NCI-H1930 (cell line): ENCODE data around the gene CNTN4.

ENCODE experiments used
- DNase-seq, 2 experiments: peaks; one replicate each; lab custom pipeline; 2025; lab: John Stamatoyannopoulos, UW

CNTN4 gene

GRCh38 chr3:3059645-3060044, 961.0 kb downstream of the CNTN4 start:
- DNase-seq: no peak

GRCh38 chr3:3064297-3064696, 965.6 kb downstream of the CNTN4 start:
- no peak for DNase-seq

GRCh38 chr3:3065876-3066275, 967.2 kb downstream of the CNTN4 start:
- DNase-seq: no peak

GRCh38 chr3:3066378-3066777, 967.7 kb downstream of the CNTN4 start:
- DNase-seq: no peak

- DNase-seq: no peak
These were observed 968.2 kb downstream of the CNTN4 start for GRCh38 chr3:3066910-3067309.

- DNase-seq: no peak
These were observed 969.8 kb downstream of the CNTN4 start for GRCh38 chr3:3068358-3068881.

GRCh38 chr3:3069723-3070122, 971.1 kb downstream of the CNTN4 start:
- no peak for DNase-seq

GRCh38 chr3:3071136-3071535, 972.5 kb downstream of the CNTN4 start:
- no peak for DNase-seq

GRCh38 chr3:3074551-3075257, 976.0 kb downstream of the CNTN4 start:
- no peak for DNase-seq

- DNase-seq: no peak
These were observed 981.6 kb downstream of the CNTN4 start for GRCh38 chr3:3080309-3080708.

GRCh38 chr3:3081381-3082233, 982.9 kb downstream of the CNTN4 start:
- no peak for DNase-seq

GRCh38 chr3:3082234-3082924, 983.7 kb downstream of the CNTN4 start:
- DNase-seq: no peak

GRCh38 chr3:3084890-3085289, 986.2 kb downstream of the CNTN4 start:
- DNase-seq: no peak

GRCh38 chr3:3085782-3086181, 987.1 kb downstream of the CNTN4 start:
- no peak for DNase-seq

GRCh38 chr3:3086239-3086638, 987.6 kb downstream of the CNTN4 start:
- DNase-seq: no peak

- no peak for DNase-seq
These were observed 988.6 kb downstream of the CNTN4 start for GRCh38 chr3:3087279-3087678.

GRCh38 chr3:3087716-3088465, 989.2 kb downstream of the CNTN4 start:
- no peak for DNase-seq

GRCh38 chr3:3089017-3089416, 990.4 kb downstream of the CNTN4 start:
- no peak for DNase-seq

GRCh38 chr3:3097958-3098357, 999.3 kb downstream of the CNTN4 start:
- no peak for DNase-seq

GRCh38 chr3:3101660-3102458, 1003.2 kb downstream of the CNTN4 start:
- DNase-seq: no peak

- no peak for DNase-seq
These were observed 1004.1 kb downstream of the CNTN4 start for GRCh38 chr3:3102751-3103150.
